A673 (cell line): ENCODE data around the gene ERO1B. TPM values are rescaled to one million over a fixed set of nuclear protein-coding genes. Genes with fewer than 3 reads are reported as not detected.

Experiments
- BruUV-seq: library from RNA; stranded (reverse); fragments of 400-500 nt; replicated peaks from 2 replicates; lab custom pipeline; 2021; lab: Mats Ljungman, UMichigan
- CTCF ChIA-PET: fragments of 300-600 bp; sonication (Branson Sonifier 250); formaldehyde crosslinking; loops from one replicate; lab custom pipeline; 2022; ENCODE audit warnings: antibody characterized with exemption; lab: Charles Lee
- POLR2A ChIA-PET: fragments of 300-600 bp; sonication (Branson Sonifier 250); formaldehyde crosslinking; loops from one replicate; lab custom pipeline; 2022; ENCODE audit warnings: antibody characterized with exemption; ENCODE audit not compliant: low non-redundant PET; lab: Charles Lee
- DNase-seq: peaks from one replicate; pipeline ENCODE4 v3.0.0-alpha.2; 2015; ENCODE audit warnings: low spot score
- H3K27ac ChIP-seq: fragments of 200-600 bp; sonication (generic); 2 replicates; pipeline ENCODE4 v1.5.1; 2016; ENCODE audit warnings: mixed run types, low read depth, mild to moderate bottlenecking, mixed read lengths, antibody characterized with exemption, low read length; ENCODE audit not compliant: poor library complexity, severe bottlenecking
- H3K27me3 ChIP-seq: fragments of 200-600 bp; sonication (generic); replicated peaks from 2 replicates; pipeline ENCODE4 v1.6.1; 2017; ENCODE audit warnings: mixed run types, low read depth, mild to moderate bottlenecking, mixed read lengths, antibody characterized with exemption, low read length; ENCODE audit not compliant: insufficient read depth, poor library complexity
- H3K36me3 ChIP-seq: fragments of 200-600 bp; sonication (generic); 2 replicates; pipeline ENCODE4 v1.6.1; 2016; ENCODE audit warnings: mixed run types, mild to moderate bottlenecking, mixed read lengths, antibody characterized with exemption, low read length; ENCODE audit not compliant: insufficient read depth, poor library complexity, severe bottlenecking
- H3K4me1 ChIP-seq: fragments of 200-600 bp; sonication (generic); 2 replicates; pipeline ENCODE4 v1.6.1; 2017; ENCODE audit warnings: mixed run types, mild to moderate bottlenecking, mixed read lengths, antibody characterized with exemption, low read length; ENCODE audit not compliant: insufficient read depth, poor library complexity, severe bottlenecking
- H3K4me3 ChIP-seq: fragments of 200-600 bp; sonication (generic); 2 replicates; pipeline ENCODE4 v1.5.1; 2016; ENCODE audit warnings: low read depth, mixed run types, mild to moderate bottlenecking, mixed read lengths, low read length; ENCODE audit not compliant: poor library complexity, severe bottlenecking
- H3K9me3 ChIP-seq: fragments of 200-600 bp; sonication (generic); 2 replicates; pipeline ENCODE4 v1.6.1; 2016; ENCODE audit warnings: mixed run types, low read depth, mild to moderate bottlenecking, mixed read lengths, antibody characterized with exemption, low read length; ENCODE audit not compliant: poor library complexity, severe bottlenecking
- CTCF ChIP-seq: fragments of 300-800, 200-600 bp; sonication (generic); conservative IDR thresholded peaks from 2 replicates; pipeline ENCODE4 v1.5.1; 2017; ENCODE audit warnings: low read depth, mild to moderate bottlenecking, antibody characterized with exemption, low read length, moderate library complexity, mixed read lengths
- EZH2 ChIP-seq: fragments of 200-600 bp; sonication (generic); IDR thresholded peaks from 2 replicates; pipeline ENCODE4 v1.6.1; 2017; ENCODE audit warnings: borderline replicate concordance, low read depth, mild to moderate bottlenecking, mixed read lengths, antibody characterized with exemption, low read length; ENCODE audit not compliant: poor library complexity, severe bottlenecking
- intact Hi-C: fragments of 100-400 bp; cut with micrococcal nuclease; formaldehyde crosslinking; loops from one replicate; pipeline ENCODE4 v1.10.0; 2022; ENCODE audit not compliant: unreplicated experiment
- total RNA-seq: library from RNA; stranded (reverse); gene quantifications from 2 replicates; pipeline ENCODE4 v1.2.3, GENCODE V29; 2021

Gene ERO1B
- total RNA-seq, 1 experiment from 2014 or later: 3.4 TPM

- H3K9me3 ChIP-seq: no peaks in the 10 kb centered on the region
- no TSS peak for BruUV-seq
- no peaks in the 10 kb centered on the region for H3K36me3 ChIP-seq
- no peak overlapping the region for H3K27ac ChIP-seq
- POLR2A ChIA-PET: no interaction called here
- H3K4me1 ChIP-seq: no peaks in the 10 kb centered on the region
- intact Hi-C loops: no loop called here
- CTCF ChIA-PET: no interaction called here
- no peak overlapping the region for H3K4me3 ChIP-seq
- no peak for DNase-seq
- TF ChIP-seq EZH2 (no peak), CTCF (no peak)
- no peaks in the 10 kb centered on the region for H3K27me3 ChIP-seq
Observed at GRCh38 chr1:236206548-236206947, 75.2 kb downstream of the ERO1B start.

GRCh38 chr1:236204656-236205055 lies 77.1 kb downstream of the ERO1B start:
- DNase-seq: no peak
- Histone ChIP-seq H3K4me3 (no peak overlapping the region), H3K27me3 (no peaks in the 10 kb centered on the region), H3K27ac (no peak overlapping the region), H3K36me3 (no peaks in the 10 kb centered on the region), H3K4me1 (no peaks in the 10 kb centered on the region), H3K9me3 (peaks cover 5% of the 10 kb centered on the region)
- TF ChIP-seq EZH2 (no peak), CTCF (no peak)
- POLR2A ChIA-PET: no interaction called here
- intact Hi-C loops: no loop called here
- no TSS peak for BruUV-seq
- CTCF ChIA-PET: no interaction called here

DNA sequence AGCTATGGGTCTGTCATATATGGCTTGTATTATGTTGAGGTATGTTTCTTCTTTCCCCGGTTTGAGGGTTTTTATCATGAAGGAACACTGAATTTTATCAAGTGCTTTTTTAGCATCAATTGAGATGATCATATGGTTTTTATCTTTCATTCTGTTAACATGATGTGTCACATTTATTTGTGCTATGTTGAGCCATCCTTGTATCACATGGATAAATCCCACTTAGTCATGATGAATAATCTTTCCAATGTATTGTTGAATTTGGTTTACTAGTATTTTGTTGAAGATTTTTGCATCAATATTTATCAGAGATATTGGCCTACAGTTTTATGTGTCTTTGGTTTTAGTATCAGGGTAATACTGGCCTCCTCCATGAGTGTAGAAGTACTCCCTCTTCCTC lies 77.7 kb downstream of the ERO1B start:
- Histone ChIP-seq H3K4me3 (no peak overlapping the region), H3K4me1 (no peaks in the 10 kb centered on the region), H3K27me3 (no peaks in the 10 kb centered on the region), H3K9me3 (peaks cover 5% of the 10 kb centered on the region), H3K36me3 (no peaks in the 10 kb centered on the region), H3K27ac (no peak overlapping the region)
- intact Hi-C loops: no loop called here
- no peak for DNase-seq
- TF ChIP-seq CTCF: no peak
- TF ChIP-seq EZH2: no peak
- CTCF ChIA-PET: no interaction called here
- POLR2A ChIA-PET: no interaction called here
- BruUV-seq: no TSS peak
